ENCODE data around the gene NYAP1. TPM values are rescaled to one million over a fixed set of nuclear protein-coding genes. Genes with fewer than 3 reads are reported as not detected.
A peak's percentile ranks its signal among the peaks of the same experiment; 100 is the strongest.
"Not testable (repeated sequence)": the region's sequence is repeated elsewhere in the genome, so short reads cannot be mapped to it uniquely, and the experiment has no call there.

NYAP1 gene
- total RNA-seq, 1 donor from 2014 or later = 6.3 TPM

- DNase-seq (ENCODE audit: low read depth in 2 of 2) = no peak
Observed at GRCh38 chr7:100510437-100511239, 26.9 kb downstream of the NYAP1 start.

DNA sequence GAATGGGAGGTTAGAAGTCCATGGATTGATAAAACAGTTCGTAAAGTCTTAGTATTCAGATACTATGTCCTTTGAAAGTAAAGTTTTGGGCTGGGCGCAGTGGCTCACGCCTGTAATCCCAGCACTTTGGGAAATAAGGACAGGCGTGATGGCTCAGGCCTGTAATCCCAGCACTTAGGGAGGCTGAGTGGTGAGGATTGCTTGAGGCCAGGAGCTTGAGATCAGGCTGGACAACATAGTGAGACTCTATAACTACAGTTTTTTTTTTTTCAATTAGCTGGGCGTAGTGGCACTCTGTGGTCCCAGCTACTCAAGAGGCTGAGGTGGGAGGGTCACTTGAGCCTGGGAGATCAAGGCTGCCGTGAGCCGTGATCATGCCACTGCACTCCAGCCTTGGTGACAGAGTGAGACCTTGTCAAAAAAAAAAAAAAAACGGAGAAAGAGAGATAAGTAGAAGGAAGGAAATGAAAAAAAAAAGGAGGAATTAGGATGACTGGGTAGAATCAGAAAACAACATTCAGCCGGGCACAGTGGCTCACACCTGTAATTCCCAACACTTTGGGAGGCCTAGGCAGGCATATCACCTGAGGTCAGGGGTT, 29.6 kb downstream of the NYAP1 start:
- no peak for DNase-seq (ENCODE audit: low read depth in 2 of 2)

DNA sequence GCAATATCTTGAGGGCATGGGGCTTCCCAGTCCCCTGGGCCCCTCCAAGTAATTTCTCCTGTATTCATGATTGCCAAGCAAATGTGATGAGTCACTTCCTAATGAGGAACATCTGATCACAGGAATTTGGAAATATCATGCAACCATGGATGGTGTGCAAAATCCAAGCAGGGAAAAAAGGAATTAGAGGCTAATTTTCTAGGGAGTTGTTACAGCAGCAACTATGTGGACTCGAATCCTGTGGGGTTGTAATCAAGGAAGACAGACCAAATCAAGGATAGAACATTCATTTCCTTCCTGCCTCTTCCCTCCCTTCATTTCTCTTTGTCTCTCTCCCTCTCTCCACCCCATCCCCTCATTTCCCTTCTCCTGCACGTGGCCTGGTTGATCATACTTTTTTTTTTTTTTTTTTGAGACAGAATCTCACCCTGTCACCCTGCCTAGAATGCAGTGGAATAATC, 31.4 kb downstream of the NYAP1 start:
- DNase-seq (ENCODE audit: low read depth in 2 of 2) = peak; percentile 68 to 83

GRCh38 chr7:100516135-100516812, 32.5 kb downstream of the NYAP1 start:
- DNase-seq (ENCODE audit: low read depth in 2 of 2) = no peak

DNA sequence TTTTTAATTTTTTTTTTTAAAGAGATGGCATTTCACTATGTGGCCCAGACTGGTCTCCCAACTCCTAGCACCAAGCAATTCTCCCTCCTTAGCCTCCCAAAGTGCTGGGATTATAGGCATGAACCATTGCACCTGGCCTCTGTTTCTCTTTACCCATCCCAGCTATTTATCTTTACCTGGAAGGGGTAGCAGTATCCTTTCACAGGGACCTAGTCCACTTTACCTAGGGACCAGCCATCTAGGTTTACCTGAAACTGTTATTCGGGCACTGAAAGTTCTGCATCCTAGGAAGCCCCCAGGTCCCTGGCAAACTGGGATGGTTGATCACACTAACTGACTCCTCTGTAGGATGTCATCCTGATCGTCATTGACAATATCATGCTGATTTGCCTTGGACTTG, 33.6 kb downstream of the NYAP1 start:
- no peak for DNase-seq (ENCODE audit: low read depth in 2 of 2)

GRCh38 chr7:100519580-100519979, 35.9 kb downstream of the NYAP1 start:
- no peak for DNase-seq (ENCODE audit: low read depth in 2 of 2)

DNA sequence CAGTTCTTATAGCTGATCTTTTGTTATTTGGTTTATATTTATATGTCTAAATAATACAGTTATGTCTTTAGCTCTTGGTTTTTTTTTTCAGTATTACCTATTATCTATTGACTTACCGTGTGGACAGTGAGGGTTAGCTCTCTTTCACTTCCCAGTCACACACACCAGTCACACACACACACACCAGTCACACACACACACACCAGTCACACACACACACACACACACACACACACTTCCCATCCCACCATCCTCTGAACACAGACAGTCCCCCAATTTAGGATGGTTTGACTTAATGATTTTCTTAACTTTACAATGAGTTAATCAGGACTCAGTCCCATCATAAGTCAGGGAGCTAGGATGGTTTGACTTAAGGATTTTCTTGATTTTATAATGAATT, 36.4 kb downstream of the NYAP1 start:
- no peak for DNase-seq (ENCODE audit: low read depth in 2 of 2)

GRCh38 chr7:100521076-100521475, 37.3 kb downstream of the NYAP1 start:
- no peak for DNase-seq (ENCODE audit: low read depth in 2 of 2)

DNA sequence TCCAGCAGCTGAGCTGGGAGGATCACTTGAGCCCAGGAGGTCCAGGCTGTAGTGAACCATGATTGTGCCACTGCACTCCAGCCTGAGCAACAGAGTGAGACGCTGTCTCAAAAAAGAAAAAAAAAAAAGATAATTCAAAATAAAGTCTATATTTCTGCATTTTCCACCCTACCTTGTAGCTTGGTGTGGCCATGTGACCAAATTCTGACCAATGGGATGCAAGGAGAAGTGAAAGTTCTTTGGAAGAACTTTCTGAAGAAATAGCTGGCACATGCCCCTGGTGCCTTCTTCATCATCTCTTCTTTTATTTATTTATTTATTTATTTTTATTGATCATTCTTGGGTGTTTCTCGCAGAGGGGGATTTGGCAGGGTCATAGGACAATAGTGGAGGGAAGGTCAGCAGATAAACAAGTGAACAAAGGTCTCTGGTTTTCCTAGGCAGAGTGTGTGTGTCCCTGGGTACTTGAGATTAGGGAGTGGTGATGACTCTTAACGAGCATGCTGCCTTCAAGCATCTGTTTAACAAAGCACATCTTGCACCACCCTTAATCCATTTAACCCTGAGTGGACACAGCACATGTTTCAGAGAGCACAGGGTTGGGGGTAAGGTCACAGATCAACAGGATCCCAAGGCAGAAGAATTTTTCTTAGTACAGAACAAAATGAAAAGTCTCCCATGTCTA, 38.3 kb downstream of the NYAP1 start:
- not testable (repeated sequence) for DNase-seq (ENCODE audit: low read depth in 2 of 2)

GRCh38 chr7:100523192-100523591, 39.5 kb downstream of the NYAP1 start:
- not testable (repeated sequence) for DNase-seq (ENCODE audit: low read depth in 2 of 2)

GRCh38 chr7:100528108-100528866, 44.6 kb downstream of the NYAP1 start:
- not testable (repeated sequence) for DNase-seq (ENCODE audit: low read depth in 2 of 2)

DNA sequence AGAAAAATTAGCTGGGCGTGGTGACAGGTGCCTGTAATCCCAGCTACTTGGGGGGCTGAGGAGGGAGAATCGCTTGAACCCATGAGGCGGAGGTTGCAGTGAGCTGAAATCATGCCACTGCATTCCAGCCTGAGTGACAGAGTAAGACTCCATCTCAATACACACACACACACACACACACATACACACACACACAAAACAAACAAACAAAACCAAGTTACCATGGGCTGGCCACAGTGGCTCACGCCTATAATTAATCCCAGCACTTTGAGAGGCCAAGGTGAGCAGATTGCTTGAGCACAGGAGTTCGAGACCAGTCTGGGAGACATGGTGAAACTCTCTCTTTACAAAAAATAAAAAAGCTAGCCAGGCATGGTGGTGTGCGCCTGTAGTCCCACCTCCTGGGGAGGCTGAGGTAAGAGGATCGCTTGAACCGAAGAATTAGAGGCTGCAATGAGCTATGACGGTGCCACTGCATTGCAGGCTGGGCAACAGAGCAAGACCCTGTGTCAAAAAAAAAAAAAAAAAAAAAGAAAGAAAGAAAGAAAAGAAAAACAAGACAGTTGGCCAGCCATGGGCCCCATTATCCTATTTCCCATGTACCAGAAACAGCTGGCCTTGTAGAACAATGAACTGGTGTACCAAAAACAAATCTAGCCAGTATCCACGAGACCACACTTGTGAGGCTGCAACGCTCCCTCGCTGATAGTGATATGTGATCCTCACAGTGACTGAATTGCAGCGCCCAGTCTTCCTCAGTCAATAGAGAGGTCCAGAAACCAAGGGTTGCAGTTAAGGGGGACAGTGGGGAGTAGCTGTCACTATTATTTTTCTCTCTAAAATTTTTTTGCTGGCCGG, 48.7 kb downstream of the NYAP1 start:
- DNase-seq (ENCODE audit: low read depth in 2 of 2) = peak in 1 of 2 donors; percentile 28

DNA sequence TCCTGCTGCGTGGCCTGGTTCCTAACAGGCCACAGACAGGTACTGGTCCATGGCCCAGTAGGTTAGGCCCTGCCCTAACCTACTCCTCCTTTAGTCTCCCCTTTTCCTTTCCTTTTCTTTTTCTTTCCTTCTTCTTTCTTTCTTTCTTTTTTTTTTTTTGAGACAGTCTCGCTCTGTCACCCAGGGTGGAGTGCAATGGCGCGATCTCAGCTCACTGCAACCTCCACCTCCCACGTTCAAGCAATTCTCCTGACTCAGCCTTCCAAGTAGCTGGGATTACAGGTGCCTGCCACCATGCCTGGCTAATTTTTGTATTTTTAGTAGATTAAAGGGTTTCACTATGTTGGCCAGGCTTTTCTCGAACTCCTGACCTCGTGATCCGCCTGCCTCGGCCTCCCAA, 52.3 kb downstream of the NYAP1 start:
- DNase-seq (ENCODE audit: low read depth in 2 of 2) = not testable (repeated sequence)

DNA sequence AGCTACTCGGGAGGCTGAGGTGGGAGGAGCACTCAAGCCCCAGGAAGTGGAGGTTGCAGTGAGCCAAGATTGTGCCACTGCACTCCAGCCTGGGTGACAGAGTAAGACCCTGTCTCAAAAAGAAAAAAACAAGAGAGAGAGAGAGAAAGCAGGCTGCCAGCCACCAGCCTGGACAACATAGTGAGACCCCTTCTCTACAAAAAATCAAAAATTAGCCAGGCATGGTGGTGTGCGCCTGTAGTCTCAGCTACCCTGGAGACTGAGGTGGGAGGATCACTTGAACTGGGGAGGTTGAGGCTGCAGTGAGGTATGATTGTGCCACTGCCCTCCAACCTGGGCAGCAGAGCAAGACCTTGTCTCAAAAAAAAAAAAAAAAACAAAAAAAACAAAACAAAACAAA, 53.0 kb downstream of the NYAP1 start:
- DNase-seq (ENCODE audit: low read depth in 2 of 2) = not testable (repeated sequence)

GRCh38 chr7:100538348-100538653, 54.6 kb downstream of the NYAP1 start:
- DNase-seq (ENCODE audit: low read depth in 2 of 2) = no peak

DNA sequence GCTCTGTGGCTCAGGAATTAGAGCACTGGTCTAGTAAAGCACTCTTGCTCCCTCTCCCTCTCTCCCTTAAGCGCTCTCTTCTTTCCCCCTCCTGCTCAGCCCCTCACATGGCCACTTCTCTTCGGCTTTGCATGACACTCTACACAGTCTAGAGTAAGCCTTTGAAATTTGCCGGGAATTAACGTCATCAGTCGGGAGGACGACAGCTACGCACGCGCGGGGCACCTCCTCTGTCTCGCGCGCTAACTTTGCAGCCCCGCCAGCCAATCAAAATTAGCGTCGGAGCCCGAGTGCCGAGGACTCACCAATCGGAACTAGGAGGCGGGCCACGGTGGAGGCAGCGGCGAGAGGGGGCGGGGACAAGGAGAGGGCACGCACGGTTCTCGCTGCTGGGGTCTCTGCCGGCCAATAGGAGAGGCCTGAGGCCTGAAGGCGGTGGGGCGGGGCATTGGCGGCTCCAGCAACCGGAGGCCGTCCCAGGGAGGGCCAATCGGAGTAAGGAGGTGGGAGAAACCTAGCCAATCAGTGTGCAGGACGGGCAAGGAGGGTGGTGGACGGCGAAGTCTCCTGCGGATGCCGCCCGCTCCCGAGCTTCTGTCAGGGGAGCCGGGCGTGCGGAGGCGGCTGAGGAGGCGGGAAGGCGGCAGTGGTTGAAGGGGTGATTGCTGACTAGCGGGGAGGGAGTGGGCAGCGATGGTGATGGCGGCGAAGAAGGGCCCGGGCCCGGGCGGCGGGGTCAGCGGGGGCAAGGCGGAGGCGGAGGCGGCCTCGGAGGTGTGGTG, 55.1 kb downstream of the NYAP1 start, which contains the start of gene AGFG2:
AGFG2 (plus strand) TSS at position 550 of the 782 bp plus-strand sequence; CDS start at position 694, 144 bp downstream.
- peak; percentile 100 for DNase-seq (ENCODE audit: low read depth in 2 of 2)

DNA sequence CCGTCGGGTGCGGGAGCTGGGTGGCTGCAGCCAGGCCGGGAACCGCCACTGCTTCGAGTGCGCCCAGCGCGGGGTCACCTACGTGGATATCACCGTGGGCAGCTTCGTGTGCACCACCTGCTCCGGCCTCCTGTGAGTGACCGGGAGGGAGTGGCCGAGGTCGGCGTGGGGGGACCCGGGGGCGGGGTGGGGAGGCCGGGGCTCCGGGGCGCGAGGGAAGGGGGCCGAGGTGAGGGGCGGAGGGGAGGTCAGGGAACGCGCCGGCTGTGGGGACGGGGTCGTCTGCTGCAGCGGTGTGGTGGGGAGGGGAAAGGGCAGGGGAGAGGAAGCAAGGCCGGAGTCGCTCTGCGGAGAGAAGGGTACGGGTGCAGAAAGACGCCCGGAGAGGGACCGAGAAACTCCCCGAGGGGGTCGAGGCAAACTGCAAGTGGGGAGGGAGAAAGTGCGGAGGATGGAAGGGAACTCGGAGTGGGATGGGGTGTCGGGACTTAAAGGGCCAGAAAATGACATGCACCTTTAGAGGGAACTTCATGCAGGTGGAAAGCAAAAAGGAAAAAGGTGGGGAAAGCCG, 55.8 kb downstream of the NYAP1 start:
- DNase-seq (ENCODE audit: low read depth in 2 of 2) = no peak

- no peak for DNase-seq (ENCODE audit: low read depth in 2 of 2)
Observed at GRCh38 chr7:100540073-100540723, 56.5 kb downstream of the NYAP1 start.

Measured in lung microvascular endothelial cell (primary cell).